Activated T-cell treated with anti-CD3 and anti-CD28 coated beads, Interleukin-2, amount 50 U/mL, for 4 hours (primary cell): ENCODE measurements around the gene TRPM8. TPM values are rescaled to one million over a fixed set of nuclear protein-coding genes. Genes with fewer than 3 reads are reported as not detected.
"Not testable (repeated sequence)": the region's sequence is repeated elsewhere in the genome, so short reads cannot be mapped to it uniquely, and the experiment has no call there.

Experiments
- ATAC-seq, 2 donors: fragments of 200-7000 bp; cut with Tn5 transposase; one replicate each; pipeline ENCODE4 v1.10.0; 2021
- DNase-seq: peaks from one replicate; pipeline ENCODE4 v3.0.0-alpha.2; 2020
- H3K27me3 Mint-ChIP-seq: one replicate; pipeline ENCODE4 v1.8.0; 2021; ENCODE audit warnings: low read depth, mixed read lengths
- H3K36me3 Mint-ChIP-seq: one replicate; pipeline ENCODE4 v1.8.0; 2022; ENCODE audit warnings: mixed read lengths; ENCODE audit not compliant: insufficient read depth
- H3K4me1 Mint-ChIP-seq: one replicate; pipeline ENCODE4 v1.8.0; 2021; ENCODE audit warnings: low read depth, mixed read lengths
- H3K4me3 Mint-ChIP-seq: one replicate; pipeline ENCODE4 v1.8.0; 2021; ENCODE audit warnings: mild to moderate bottlenecking, moderate library complexity, mixed read lengths
- H3K9me3 Mint-ChIP-seq: one replicate; pipeline ENCODE4 v1.8.0; 2021; ENCODE audit warnings: mixed read lengths
- total RNA-seq, 3 donors: library from RNA; stranded (reverse); gene quantifications; one replicate each; pipeline ENCODE4 v1.2.1, GENCODE V29; 2021

TRPM8 gene
- total RNA-seq = under 1 TPM in 1 of 3 donors, not detected in 2; 0.11 TPM

- ATAC-seq (no peak), DNase-seq (no peak)
- peaks cover 3% of the 10 kb centered on the region for H3K4me1 Mint-ChIP-seq
- H3K9me3 Mint-ChIP-seq = no peaks in the 10 kb centered on the region
- no peaks in the 10 kb centered on the region for H3K36me3 Mint-ChIP-seq
- H3K4me3 Mint-ChIP-seq = no peak within 1 kb of the TSS
- H3K27me3 Mint-ChIP-seq = peaks cover 28% of the 10 kb centered on the region
Measured at GRCh38 chr2:233917116-233917515, at the start of gene TRPM8. Gene TRPM8 (plus strand): TSS chr2:233917373. CDS start chr2:233926538, 9,165 bp downstream.

- Mint-ChIP-seq H3K27me3 (peaks cover 20% of the 10 kb centered on the region), H3K36me3 (peaks cover 2% of the 10 kb centered on the region), H3K4me3 (peak within 1 kb of the TSS; percentile 87), H3K9me3 (peaks cover 10% of the 10 kb centered on the region), H3K4me1 (peaks cover 7% of the 10 kb centered on the region)
- ATAC-seq (peak; percentile 89 to 92), DNase-seq (peak; percentile 52)
Measured at GRCh38 chr2:233867993-233868532, 49.1 kb upstream of the TRPM8 start, which contains the start of gene MSL3B. Gene MSL3B (minus strand): TSS chr2:233868386.

GRCh38 chr2:233871432-233871831, 45.7 kb upstream of the TRPM8 start:
- peaks cover 41% of the 10 kb centered on the region for H3K27me3 Mint-ChIP-seq
- peaks cover 7% of the 10 kb centered on the region for H3K4me1 Mint-ChIP-seq
- peaks cover 12% of the 10 kb centered on the region for H3K9me3 Mint-ChIP-seq
- DNase-seq = no peak
- H3K36me3 Mint-ChIP-seq = peaks cover 2% of the 10 kb centered on the region
- ATAC-seq = no peak
- H3K4me3 Mint-ChIP-seq = no peak overlapping the region

- Mint-ChIP-seq H3K27me3 (peaks cover 43% of the 10 kb centered on the region), H3K9me3 (peaks cover 13% of the 10 kb centered on the region)
- not testable (repeated sequence) for H3K4me1 Mint-ChIP-seq, H3K4me3 Mint-ChIP-seq, ATAC-seq, DNase-seq, H3K36me3 Mint-ChIP-seq
Measured at GRCh38 chr2:233872125-233872524, 45.0 kb upstream of the TRPM8 start.

GRCh38 chr2:233882353-233882752, 34.8 kb upstream of the TRPM8 start:
- Mint-ChIP-seq H3K9me3 (peaks cover 31% of the 10 kb centered on the region), H3K4me1 (no peaks in the 10 kb centered on the region), H3K27me3 (peaks cover 38% of the 10 kb centered on the region), H3K4me3 (no peak overlapping the region), H3K36me3 (peaks cover 5% of the 10 kb centered on the region)
- ATAC-seq (no peak), DNase-seq (no peak)

- H3K36me3 Mint-ChIP-seq = no peaks in the 10 kb centered on the region
- H3K4me3 Mint-ChIP-seq = no peak overlapping the region
- ATAC-seq (no peak), DNase-seq (no peak)
- H3K27me3 Mint-ChIP-seq = peaks cover 35% of the 10 kb centered on the region
- H3K9me3 Mint-ChIP-seq = no peaks in the 10 kb centered on the region
- H3K4me1 Mint-ChIP-seq = no peaks in the 10 kb centered on the region
Measured at GRCh38 chr2:233892793-233893192, 24.4 kb upstream of the TRPM8 start.

- not testable (repeated sequence) for H3K36me3 Mint-ChIP-seq, H3K9me3 Mint-ChIP-seq, H3K4me3 Mint-ChIP-seq, ATAC-seq, DNase-seq
- Mint-ChIP-seq H3K4me1 (peaks cover 15% of the 10 kb centered on the region), H3K27me3 (peaks cover 15% of the 10 kb centered on the region)
Measured at GRCh38 chr2:233896253-233896652, 20.9 kb upstream of the TRPM8 start.

GRCh38 chr2:233901367-233901766, 15.8 kb upstream of the TRPM8 start:
- no peak overlapping the region for H3K4me3 Mint-ChIP-seq
- DNase-seq (no peak), ATAC-seq (no peak)
- H3K9me3 Mint-ChIP-seq = no peaks in the 10 kb centered on the region
- peaks cover 15% of the 10 kb centered on the region for H3K4me1 Mint-ChIP-seq
- H3K36me3 Mint-ChIP-seq = no peaks in the 10 kb centered on the region
- H3K27me3 Mint-ChIP-seq = peaks cover 17% of the 10 kb centered on the region

GRCh38 chr2:233901884-233902283, 15.3 kb upstream of the TRPM8 start:
- H3K4me3 Mint-ChIP-seq = no peak overlapping the region
- DNase-seq (no peak), ATAC-seq (no peak)
- H3K27me3 Mint-ChIP-seq = peaks cover 17% of the 10 kb centered on the region
- no peaks in the 10 kb centered on the region for H3K36me3 Mint-ChIP-seq
- H3K9me3 Mint-ChIP-seq = no peaks in the 10 kb centered on the region
- H3K4me1 Mint-ChIP-seq = peaks cover 15% of the 10 kb centered on the region

GRCh38 chr2:233905945-233906344, 11.2 kb upstream of the TRPM8 start:
- Mint-ChIP-seq H3K27me3 (peaks cover 22% of the 10 kb centered on the region), H3K4me3 (no peak overlapping the region), H3K4me1 (no peaks in the 10 kb centered on the region), H3K36me3 (no peaks in the 10 kb centered on the region), H3K9me3 (no peaks in the 10 kb centered on the region)
- no peak for DNase-seq
- no peak for ATAC-seq

GRCh38 chr2:233907627-233908026, 9.5 kb upstream of the TRPM8 start:
- DNase-seq = no peak

GRCh38 chr2:233912691-233913423, 4.3 kb upstream of the TRPM8 start:
- no peak for DNase-seq
- H3K9me3 Mint-ChIP-seq = no peaks in the 10 kb centered on the region
- no peaks in the 10 kb centered on the region for H3K4me1 Mint-ChIP-seq
- H3K27me3 Mint-ChIP-seq = peaks cover 29% of the 10 kb centered on the region
- H3K4me3 Mint-ChIP-seq = no peak overlapping the region
- ATAC-seq = no peak
- H3K36me3 Mint-ChIP-seq = no peaks in the 10 kb centered on the region

More at GRCh38 chr2:233907627-233908026, 9.5 kb upstream of the TRPM8 start:
- H3K9me3 Mint-ChIP-seq = no peaks in the 10 kb centered on the region
- H3K27me3 Mint-ChIP-seq = peaks cover 19% of the 10 kb centered on the region
- ATAC-seq = no peak
- no peaks in the 10 kb centered on the region for H3K36me3 Mint-ChIP-seq
- no peaks in the 10 kb centered on the region for H3K4me1 Mint-ChIP-seq
- H3K4me3 Mint-ChIP-seq = no peak overlapping the region

GRCh38 chr2:233915128-233915527, 2.0 kb upstream of the TRPM8 start:
- no peaks in the 10 kb centered on the region for H3K36me3 Mint-ChIP-seq
- peaks cover 31% of the 10 kb centered on the region for H3K27me3 Mint-ChIP-seq
- ATAC-seq (no peak), DNase-seq (no peak)
- no peak overlapping the region for H3K4me3 Mint-ChIP-seq
- no peaks in the 10 kb centered on the region for H3K9me3 Mint-ChIP-seq
- H3K4me1 Mint-ChIP-seq = peaks cover 1% of the 10 kb centered on the region

- Mint-ChIP-seq H3K27me3 (peaks cover 24% of the 10 kb centered on the region), H3K9me3 (no peaks in the 10 kb centered on the region)
- no peak for DNase-seq
Measured at GRCh38 chr2:233919319-233919718, 2.1 kb downstream of the TRPM8 start.

GRCh38 chr2:233919938-233920337, 2.8 kb downstream of the TRPM8 start:
- peaks cover 3% of the 10 kb centered on the region for H3K4me1 Mint-ChIP-seq
- peaks cover 28% of the 10 kb centered on the region for H3K27me3 Mint-ChIP-seq
- no peaks in the 10 kb centered on the region for H3K9me3 Mint-ChIP-seq
- DNase-seq = no peak
- ATAC-seq = peak; percentile 34 to 58
- H3K4me3 Mint-ChIP-seq = no peak overlapping the region
- no peaks in the 10 kb centered on the region for H3K36me3 Mint-ChIP-seq

More at GRCh38 chr2:233919319-233919718, 2.1 kb downstream of the TRPM8 start:
- Mint-ChIP-seq H3K36me3 (no peaks in the 10 kb centered on the region), H3K4me1 (peaks cover 3% of the 10 kb centered on the region), H3K4me3 (no peak overlapping the region)
- ATAC-seq = no peak
